Nucleus accumbens (tissue), 56 donors: ENCODE results near the gene RPP38.

ENCODE experiments used
- DNase-seq, 56 donors: peaks; one replicate each; lab custom pipeline; 2025; lab: John Stamatoyannopoulos, UW

Gene RPP38

DNA sequence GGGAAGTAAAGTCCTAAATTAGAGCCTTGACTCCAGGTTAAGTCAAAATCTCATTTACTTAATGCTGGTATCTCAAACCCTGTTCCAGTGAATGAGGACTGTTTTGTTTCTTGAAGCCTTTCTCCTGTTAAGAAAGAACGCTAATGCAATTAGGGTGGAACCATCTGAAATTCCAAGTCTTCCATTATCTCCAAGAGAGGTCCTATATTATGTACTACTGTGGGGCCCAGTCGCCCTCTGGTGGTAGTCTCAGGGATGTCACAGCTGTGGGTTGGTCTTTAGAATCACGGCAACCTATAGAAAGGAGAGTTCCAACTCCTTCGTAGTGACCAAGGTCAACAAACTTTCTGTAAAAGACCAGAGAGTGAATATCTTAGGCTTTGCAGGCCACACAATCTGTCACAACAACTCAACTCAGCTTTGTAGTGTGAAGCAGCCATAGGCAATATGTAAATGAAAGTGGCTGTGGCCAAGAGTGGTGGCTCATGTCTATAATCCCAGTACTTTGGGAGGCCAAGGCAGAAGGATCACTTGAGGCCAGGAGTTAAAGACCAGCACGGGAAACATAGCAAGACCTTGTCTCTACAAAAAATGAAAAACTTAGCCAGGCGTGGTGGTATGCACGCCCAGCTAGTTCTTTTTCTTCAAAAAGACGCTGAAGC is 9.3 kb downstream of the RPP38 start:
- DNase-seq: peak in 35 of 56 donors; percentile 1 to 76 (median 21)

DNA sequence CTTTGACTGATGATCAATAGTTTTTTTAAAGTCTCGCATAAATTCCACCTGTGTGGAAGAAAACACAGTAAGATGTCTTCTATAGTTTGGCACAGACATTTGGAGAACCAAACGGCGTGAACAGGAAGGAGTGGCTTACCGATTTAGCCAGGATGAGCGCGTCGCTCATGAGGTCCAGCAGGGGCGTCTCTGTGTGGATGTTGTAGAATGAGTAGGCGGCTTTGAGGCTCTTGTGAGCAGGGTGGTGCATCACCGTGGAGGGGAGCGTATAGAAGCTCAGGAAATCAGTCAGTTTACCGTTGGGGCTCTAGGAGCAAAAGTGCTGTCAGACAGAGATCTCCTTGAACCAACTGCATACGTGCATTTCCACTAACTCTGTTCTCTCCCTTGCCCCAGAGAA is 15.5 kb downstream of the RPP38 start:
- DNase-seq: no peak

DNA sequence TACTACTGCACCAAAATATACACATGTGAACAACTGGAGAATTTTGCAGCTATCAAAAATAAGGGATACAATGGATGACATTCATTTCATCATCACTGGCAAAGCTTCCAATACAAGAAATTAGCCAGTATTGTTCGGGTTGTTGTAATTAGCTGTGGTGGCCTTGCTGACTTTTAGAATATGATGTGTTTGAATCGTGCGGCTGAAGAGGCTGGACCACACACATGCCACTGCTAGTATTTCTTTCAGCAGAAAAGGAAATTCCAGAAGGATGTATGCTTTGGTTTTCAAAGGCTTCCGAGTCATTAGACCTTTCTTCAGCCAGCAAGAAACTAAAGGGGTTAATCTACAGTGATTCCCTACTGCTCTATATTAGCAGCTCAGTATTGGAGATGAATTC is 16.6 kb downstream of the RPP38 start:
- no peak for DNase-seq

DNA sequence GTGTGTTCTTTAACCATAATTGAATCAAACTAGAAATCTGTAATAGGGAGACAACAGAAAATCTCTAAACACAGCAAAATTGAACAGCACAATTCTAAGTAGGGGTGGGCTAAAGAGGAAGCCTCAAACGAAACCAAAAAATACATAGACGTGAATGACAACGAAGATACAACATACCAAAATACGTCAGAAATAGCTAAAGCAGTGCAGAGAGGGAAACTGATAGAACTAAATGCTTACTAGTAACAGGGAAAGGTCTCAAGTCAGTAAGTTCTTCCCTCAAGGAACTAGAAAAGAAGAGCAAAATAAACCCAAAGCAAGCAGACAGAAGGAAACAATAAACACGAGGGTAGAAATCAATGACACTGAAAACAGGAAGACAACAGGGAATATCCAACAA is 19.1 kb downstream of the RPP38 start:
- DNase-seq: no peak

DNA sequence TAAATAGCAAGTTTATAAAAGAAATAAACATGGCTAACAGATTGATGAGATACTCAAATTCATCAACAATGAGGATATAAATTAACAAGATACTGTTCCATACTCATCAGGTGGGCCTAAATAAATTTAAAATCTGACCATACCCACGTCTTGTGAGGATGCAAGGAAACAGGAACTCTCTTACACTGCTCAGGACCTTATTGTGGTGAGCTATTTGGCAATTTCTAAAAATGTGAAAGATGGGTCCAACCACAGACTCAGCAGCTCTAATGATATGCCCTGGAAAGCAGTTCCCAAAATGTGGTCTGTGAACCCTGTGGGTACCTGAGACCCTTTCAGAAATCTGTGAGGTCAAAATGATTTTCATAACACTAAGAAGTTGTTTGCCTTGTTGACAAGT is 21.5 kb downstream of the RPP38 start:
- no peak for DNase-seq

DNA sequence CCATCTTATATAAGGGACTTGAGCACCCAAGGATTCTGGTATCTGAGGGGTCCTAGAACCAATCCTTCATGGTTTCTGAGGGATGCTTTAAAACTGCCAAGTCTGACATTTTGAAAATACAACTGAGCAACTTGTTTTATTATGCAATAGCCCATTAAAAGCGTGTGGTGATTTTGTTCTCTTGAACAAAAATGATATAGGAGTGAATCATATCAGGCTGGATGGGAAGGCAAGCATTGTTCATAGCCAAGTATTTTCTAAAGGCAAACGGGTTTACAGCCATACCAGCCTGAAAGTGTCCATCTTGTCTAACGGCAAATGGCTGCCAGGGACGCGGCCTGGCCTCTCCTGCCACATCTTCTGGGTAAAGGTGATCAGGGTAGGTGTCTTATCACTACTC is 23.4 kb downstream of the RPP38 start:
- no peak for DNase-seq

DNA sequence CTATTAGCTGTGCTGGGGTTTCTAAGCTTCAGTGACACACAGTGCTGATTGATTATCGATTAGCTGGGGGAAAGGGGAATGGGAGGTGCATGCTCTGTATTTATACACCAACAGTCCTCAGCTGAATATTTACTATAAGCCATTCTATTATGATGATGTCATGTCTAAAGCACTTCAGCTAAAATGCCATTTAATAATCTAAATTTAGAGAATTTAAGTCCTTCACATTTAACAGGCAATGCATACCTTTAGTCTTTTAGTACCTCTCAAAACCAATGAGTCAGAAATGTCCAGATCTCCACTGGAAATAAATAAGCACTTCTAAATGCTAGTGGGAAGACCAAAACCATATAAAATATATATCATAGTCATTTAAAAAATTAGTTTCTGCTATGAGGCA is 24.6 kb downstream of the RPP38 start:
- DNase-seq: no peak

DNA sequence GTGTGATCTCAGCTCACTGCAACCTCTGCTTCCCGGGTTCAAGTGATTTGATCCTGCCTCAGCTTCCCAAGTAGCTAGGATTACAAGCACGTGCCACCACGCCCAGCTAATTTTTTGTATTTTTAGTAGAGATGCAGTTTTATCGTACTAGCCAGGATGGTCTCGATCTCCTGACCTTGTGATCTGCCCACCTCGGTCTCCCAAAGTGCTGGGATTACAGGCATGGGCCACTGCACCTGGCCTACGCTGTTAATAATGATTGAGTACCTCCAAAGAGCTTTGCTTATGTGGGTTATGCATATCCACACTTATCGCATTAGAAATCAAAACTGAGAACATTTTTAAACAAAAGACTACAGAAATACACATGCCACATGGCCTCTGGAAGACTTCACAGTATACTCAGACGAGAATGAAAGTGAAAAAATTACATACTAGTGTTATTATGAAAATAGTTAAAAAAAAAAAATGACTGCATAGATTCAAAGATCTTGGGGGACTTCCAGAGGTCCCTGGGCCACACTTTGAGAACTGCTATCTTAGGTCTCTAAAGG is 25.4 kb downstream of the RPP38 start:
- no peak for DNase-seq

DNA sequence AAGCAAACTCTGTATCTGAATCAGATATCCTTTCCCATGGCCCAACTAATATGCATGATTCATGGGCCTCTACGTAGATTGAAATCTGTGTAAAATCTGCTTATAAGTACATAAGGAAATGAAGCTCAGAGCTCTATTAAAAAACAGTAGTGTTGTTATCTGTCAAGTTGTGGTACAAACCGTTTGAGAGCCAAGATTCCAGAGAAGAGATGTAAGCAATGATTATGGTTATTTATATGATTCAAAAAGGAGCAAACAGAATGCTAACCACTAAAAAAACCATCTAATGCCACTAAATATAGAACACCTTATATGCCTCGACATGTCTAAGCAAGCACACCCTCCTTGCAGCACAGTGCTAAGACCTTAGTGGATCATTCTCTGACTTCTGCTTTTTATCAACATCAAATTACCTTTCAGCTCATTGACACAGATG is 26.6 kb downstream of the RPP38 start:
- no peak for DNase-seq

DNA sequence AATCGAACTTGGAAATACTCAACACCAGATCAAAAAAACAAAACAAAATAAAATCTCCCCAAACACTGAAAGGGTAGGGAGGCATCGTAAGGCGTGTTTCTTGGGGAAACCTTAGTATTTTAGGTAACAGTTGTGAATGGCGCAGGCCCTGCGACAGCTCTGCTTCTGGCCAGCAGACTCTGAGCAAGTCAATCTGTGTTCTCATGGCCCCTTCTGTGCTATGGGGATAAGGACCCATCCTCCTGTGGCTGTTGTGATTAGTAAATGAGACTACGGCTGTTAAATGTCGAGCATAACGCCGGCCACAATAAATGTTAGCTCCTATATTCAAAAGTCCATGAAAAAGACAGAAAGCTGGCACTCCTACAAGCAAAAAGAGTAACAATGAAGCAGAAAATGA is 27.0 kb downstream of the RPP38 start:
- no peak for DNase-seq

DNA sequence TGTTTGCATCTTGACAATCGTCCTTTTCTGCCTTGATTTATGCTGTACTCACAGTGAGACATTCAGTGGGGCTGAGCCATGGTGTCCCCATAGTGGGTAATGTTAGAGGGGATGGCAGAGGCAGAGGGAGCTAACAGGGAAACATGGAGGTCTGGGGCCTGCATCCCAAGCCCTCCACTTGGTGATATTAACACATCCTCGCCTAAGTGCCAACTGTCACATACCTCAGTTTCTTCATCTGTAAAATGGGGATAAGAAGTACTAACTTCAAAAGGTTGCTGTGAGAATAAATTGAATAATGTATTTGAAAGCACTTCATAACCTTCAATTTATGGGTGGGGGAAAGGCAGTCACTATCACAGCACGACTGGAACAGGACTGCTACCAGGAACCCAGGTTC is 27.8 kb downstream of the RPP38 start:
- DNase-seq: no peak

DNA sequence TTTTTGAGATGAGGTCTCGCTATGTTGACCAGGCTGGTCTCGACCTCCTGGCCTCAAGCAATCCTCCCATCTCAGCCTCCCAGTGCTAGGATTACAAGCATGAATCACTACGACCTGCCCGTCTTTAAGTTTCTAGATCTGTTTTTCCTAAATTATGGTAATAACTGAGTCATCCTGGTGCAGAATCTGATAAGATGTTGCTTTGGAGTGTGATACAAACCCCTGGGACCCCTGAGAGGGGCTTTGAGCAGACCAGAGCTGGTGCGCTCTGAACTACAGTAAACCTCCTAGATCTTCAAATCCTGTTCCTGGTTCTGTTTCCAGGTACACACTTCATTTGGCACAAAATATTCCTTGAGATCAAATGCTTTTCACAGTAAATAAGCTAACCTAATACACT is 34.2 kb downstream of the RPP38 start:
- DNase-seq: no peak

DNA sequence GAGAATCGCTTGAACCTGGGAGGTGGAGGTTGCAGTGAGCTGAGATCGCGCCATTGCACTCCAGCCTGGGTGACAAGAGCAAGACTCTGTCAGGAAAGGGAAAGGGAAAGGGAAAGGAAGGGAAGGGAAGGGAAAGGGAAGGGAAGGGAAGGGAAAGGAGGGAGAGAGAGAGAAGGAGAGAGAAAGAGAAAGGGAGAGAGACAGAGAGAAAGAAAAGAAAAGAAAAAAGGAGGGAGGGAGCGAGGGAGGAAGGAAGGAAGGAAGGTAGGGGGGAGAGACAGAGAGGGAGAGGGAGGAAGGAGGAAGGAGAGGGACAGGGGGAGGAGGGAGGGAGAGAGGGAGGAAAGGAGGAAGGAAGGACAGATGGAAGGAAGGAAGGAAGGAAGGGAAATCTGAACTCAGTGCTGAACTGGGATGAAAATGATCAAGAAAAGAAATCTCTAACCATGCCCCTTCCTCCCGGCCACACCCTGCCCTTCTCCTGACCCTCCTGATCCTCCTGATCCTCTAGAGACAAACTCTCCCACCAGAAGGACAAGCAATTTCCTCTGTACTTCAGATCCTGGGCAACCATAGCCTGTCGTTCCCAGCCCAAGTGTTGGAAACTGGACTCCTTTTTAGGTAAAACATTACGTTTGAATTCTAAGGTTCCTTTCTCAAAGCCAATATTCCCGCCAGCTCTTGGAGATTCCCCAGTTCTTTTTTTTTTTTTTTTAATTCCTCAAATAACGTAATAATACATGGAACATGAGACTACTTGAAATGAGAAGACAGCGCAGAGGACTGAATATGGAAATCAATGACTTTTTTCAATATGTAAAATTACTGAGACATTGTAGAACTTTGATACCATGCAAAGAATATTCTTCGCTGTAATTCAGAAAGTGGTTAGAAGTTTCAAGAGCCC is 39.2 kb downstream of the RPP38 start:
- DNase-seq: no peak

DNA sequence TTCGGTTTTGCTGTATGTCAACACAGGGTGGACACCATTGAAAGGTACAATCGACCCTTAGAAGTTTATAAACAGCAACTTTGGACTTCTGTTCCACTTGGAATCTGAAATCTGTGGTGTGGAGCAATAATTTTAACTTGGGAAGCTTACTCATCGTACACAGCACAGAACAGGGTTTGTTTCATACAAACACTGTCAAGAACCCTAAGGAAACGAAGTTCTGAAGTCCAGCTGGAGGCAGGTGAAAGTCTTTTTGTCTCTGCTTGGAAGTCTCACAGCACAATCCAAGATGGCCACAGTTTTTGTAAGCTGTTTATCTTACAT is 39.8 kb downstream of the RPP38 start:
- no peak for DNase-seq

DNA sequence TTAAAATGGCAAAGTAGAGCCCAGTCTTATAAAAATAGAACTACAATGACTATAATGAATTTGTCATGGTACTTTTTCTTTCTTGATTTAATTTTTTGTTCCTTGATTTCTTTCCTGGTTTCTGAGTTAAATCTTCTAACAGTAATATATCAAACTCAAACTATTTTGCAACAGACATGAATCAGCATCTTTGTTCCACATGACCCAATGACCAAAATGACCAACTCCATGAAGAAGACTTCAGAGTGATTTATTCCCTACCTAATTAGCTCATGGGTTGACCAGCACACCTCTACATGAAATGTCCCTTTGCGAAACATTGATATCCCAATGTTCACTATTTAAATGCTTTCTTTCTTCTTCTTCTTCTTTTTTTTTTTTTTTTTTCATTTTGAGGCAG is 40.5 kb downstream of the RPP38 start:
- DNase-seq: no peak

DNA sequence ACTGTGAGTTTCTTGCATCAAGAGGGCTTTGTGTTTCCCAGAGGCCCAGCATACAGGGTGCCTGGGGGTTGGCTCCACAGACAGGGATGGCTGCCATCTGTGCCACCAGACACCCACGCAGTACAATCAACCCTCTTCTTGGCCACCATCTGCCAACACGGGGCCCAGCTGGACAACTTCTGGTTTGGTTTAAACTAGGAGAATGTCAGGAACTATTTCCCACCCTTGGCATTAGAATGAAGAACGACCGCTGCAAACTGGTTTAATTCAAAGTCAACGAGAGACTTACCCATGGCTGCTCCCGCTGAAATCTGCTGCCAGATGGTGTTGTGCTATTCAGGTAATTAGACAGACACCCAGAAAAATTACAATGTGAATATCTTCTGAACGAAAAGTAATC is 43.5 kb downstream of the RPP38 start:
- DNase-seq: peak in 32 of 56 donors; percentile 2 to 36 (median 12)

DNA sequence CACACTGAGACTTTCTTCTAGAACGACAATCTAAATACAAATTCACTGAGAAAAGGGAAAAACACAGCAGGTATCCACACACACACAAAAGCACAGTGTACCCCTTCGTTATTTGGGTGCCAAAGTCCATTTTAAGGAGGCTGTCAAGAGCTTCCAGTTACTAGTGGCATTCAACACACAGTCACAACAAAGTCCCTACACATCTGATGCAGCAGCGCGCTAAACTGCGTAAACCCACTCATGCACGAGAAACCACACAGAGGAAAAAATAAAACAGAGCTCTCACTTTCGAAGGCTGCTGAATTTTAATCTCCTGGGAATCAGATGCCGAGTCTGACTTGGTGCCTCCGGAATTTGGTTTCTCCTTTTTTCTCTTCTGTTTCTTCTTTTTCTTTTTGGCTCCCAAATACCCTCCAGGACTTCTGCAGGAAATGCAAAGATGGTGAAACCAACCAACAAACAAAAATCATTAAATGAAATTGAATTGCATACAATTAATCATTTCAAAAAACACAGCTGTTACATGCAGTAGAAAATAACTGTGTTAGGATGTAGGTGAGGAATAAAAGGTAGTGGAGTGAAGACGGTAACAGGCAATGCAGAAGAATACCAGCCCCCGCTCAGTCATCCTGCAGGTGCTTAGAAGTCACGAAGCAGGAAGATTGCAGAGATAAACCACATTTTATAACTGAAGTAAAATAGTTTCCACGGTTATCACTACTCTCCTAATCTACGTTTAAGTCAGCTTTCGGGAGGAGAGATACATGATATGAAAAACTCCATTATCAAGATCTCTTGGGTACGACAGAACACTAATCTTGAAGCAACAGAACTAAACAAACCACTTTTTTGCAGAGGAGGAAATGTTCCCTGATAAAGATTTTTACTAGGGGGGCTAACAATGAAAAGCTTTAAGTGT is 44.2 kb downstream of the RPP38 start:
- peak in 20 of 56 donors; percentile 2 to 51 (median 8) for DNase-seq

DNA sequence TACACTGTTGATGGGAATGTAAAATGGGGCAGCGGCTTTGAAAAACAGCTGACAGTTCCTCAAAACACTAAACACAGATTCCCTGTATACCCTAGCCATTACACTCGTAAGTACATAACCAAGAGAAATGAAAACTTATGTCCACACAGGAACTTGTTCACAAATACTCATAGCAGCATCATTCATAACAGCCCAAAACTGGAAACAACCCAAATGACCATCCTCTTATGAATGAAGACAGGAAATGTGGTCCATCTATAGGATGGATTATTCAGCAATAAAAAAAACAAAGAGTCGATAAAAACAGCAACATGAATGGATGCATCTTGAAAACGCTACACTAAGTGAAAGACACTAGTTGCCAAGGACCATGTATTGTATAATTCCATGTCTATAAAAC is 47.6 kb downstream of the RPP38 start:
- DNase-seq: no peak

DNA sequence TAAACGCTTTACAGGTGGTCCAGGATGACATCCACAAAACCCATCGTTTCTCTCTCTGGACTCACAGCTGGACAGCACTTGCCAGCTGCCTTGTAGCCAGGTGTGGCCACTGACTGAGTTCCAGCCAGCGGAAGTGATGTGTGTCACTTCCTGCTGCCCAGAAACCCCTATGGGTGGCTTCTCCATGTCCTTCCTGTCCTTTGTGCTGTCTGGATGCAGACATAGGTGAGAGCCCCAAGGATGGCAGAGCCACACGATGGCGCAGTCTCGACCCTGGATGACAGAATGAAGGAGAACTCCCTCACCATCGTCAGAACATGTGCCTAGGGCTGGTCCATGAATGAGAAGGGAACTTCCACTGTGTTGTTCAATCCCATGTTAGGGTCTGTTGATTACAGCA is 49.2 kb downstream of the RPP38 start:
- DNase-seq: no peak

DNA sequence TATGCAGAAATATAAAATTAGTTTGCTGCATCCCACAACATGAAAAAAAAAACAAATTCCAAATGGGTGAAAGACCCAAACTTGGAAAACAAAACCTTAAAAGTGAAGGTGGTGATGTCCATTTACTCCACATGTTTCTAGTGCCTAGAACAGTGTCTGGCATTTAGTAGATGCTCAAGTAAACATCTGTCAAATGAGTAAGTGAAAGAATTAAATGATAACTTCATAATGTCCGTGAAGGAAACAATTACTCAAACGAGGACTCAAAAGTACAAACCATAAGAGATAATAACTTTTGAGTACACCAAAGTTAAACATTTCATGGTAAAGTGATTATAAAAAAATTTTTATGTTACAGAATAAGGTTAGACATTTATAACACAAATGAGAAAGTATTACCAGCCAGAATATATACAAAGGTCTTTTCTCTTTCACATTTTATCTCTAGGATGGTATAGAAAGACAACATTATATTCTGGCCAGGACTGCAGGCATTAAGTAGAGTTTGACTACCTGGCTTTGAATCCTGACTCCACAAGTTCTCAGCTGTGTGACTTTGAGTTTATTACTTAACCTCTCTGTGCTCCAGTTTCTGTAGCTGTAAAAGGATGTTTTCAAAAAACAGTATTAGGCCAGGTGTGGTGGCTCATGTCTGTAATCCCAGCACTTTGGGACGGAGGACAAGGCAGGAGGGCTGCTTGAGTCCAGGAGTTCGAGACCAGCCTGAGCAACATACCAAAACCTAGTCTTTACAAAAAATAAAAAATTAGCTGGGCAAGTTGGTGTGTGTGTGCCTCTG is 50.6 kb downstream of the RPP38 start:
- DNase-seq: no peak
